HG03060 (cell line): ENCODE measurements around the gene PNKD.
A peak's percentile ranks its signal among the peaks of the same experiment; 100 is the strongest.
"Not testable (repeated sequence)": the region's sequence is repeated elsewhere in the genome, so short reads cannot be mapped to it uniquely, and the experiment has no call there.

Experiments used
- ATAC-seq: cut with Tn5 transposase; IDR thresholded peaks from one replicate; pipeline ENCODE4 v1.9.1; 2021; ENCODE audit warnings: low read depth, moderate number of reproducible peaks; ENCODE audit not compliant: unreplicated experiment

The PNKD gene

DNA sequence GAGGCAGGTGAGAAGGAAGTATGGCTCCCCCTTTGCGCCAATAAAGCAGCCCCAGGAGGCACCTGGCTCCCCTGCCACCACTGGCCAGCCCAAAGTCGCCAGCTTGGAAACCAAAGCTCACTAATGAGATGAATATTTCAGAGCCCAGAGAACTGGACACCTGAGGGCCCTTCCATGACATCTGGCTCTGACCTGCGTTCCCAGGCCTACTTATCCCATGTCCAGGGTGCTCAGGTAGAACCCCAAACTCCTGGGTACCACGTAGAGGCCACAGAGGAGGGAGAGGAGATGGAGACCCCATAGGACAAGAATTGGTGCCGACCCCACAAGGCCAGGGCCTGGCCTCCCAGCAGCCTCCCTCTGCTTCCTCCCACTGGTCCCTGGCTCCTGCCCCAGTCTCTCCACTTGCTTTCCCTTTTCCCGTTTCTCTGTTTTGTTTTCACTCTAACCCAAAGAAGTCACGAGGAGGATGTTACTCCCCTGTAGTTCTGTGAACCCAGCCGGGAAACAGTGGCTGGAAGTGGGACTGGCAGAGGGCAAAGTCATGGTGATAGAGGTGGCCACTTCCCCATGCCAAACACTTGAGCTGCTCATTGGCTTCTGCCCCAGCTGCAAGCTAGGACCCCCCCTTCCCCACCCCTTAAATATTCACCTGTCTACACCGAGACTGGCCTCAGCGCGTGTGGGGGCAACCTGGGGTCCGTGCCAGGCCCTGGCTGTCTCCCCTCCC is 21.2 kb downstream of the PNKD start:
- no peak for ATAC-seq

GRCh38 chr2:218292048-218293014 is 22.0 kb downstream of the PNKD start, which contains the start of gene TMBIM1:
Gene TMBIM1 (minus strand): TSS chr2:218292503. CDS start chr2:218282141, 10,362 bp downstream.
- ATAC-seq, result peak; percentile 26

DNA sequence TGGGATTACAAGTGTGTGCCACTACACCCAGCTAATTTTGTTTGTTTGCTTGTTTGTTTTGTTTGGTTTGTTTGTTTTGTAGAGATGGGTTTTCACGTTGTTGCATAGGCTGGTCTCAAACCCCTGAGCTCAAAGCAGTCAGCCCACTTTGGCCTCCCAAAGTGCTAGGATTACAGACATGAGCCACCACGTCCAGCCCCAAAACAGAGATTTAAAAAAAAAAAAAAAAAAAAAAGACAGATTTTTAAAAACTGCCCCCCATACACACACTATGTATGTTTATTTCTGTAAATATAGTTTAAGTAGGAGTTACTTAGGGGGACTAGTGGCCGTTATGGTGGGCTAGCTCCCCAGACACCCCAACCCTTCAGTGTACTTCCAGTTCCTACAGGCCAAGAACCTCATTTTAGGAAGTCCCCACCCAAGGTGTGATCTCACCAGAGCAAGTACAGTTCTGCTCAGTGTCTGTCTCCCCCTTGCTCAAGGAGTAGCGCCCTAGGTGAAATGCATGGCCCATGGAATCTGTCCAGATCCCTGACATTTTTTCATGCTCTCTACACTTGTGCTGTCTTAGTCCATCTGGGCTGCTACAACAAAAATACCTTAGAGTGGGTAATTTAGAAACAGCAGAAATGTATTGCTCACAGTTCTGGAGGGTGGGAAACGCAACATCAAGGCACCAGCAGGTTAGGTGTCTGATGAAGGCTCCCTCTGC is 23.6 kb downstream of the PNKD start:
- no peak for ATAC-seq

GRCh38 chr2:218294430-218295022 is 24.2 kb downstream of the PNKD start:
- ATAC-seq, result no peak

DNA sequence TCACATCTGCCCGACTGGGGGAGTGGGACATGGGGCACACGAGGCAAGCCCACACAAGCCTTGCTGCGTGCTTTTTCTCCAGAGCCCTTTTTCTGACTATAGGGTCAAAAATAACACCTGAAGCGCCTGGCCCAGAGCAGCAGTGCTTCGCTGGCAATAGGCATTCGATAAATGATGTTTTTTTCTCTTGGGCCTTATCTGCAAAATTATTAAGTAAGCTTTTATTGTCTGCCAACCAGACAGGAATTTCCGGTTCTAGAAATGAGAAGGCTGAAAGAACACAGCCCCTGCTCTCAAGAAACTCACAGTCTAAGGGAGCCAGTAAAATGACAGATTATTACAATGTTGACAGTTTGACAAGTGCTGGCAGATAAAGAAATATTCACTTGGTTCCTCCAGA is 24.7 kb downstream of the PNKD start:
- no peak for ATAC-seq

- ATAC-seq, result no peak
Observed at GRCh38 chr2:218296200-218296599, 25.9 kb downstream of the PNKD start.

DNA sequence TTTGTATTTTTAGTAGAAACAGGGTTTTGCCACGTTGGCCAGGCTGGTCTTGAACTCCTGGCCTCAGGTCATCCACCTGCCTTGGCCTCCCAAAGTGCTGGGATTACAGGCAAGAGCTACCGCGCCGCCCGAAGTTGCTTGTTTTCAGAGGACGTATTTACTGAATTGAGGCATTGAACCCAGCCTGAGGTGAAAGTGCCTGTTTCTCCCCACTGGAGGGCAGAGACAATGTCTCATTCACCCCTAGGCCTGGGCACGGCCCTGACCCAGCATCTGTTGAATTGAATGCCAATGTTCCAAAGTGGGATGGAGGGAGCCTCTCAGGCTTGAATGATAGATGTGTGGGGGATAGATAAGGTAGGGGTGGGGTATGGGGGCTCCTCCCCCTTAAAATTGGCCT is 26.5 kb downstream of the PNKD start:
- ATAC-seq, result no peak

DNA sequence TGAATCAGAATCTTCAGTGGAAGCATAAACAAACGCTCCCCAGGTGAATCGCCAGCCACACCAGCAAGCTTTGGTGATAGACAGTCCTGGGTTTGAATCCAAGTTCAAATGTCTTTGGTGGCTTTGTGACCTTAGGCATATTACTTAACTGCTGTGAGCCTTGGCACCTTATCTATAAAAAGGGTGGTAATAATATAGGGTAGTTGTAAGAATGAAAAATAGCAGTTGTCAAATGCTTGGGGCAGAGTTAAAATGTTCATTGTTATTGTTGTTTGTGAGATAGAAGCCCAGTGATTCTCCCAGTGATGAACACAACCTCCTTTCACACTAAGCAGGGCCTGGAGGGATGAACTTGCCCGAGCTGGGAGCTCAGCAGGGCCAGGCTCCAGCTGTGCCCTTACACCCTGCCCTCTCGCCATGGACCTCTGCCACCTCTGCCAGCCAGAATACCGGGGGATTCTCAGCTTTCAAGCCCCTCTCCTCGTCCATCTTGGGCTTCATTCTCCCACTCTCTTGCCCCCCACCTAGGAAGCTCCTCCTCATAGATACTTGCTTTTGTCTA is 28.1 kb downstream of the PNKD start:
- ATAC-seq, result no peak

DNA sequence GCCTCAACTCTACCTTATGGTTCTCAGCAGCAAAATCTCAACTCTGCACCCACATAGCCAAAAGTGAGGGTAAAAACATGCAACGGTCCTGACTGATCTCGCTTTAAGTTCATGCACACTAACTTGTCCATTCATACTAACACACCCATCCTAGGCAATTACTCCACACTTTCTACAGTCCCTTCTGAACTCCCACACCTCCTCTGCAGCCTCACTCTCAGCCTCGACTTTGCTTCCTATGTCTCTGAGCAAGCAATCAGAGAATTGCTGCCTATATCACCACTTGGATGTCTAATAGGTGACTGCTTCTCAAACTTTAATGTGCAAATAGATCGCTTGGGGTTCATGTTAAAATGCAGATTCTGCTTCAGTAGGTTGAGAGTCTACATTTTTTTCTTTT is 29.8 kb downstream of the PNKD start:
- ATAC-seq, result no peak

- peak; percentile 60 for ATAC-seq
Observed at GRCh38 chr2:218301176-218301819, 31.0 kb downstream of the PNKD start.

GRCh38 chr2:218305383-218305782 is 35.1 kb downstream of the PNKD start:
- ATAC-seq, result no peak

DNA sequence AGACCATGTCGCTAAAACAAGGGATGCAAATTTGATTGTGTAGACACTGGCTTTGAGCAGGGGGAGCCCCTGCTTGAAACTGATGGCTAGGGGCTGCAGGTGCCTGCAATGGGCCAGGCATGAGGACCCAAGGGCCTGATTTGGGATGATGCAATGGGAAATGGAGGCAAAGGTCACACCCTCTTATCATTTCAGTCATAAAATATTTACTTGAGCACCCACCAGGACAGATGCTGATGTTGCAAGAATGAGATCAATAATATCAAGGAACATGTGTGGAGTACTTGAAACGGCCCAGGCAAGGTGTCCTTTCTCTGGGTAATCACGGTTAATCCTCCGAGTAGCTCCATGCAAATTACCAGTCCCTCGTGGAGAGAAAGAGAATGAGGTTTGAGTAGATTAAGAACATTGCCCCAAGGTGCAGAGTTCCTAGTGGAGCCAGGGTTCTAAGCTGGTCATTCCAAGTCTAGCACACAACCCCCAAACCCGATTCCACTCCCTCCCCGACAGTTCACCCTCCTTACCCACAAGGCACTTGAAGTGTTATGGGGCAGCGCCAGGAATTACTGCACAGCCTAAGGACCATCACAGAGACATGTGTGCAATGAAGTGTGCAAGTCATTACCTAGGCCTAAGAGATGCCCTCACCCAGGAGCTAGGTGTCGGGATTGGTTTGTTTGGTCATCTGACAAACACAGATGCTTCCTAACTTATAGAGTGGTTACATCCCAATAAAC is 36.0 kb downstream of the PNKD start:
- no peak for ATAC-seq

- ATAC-seq, result no peak
Observed at GRCh38 chr2:218307415-218308090, 37.2 kb downstream of the PNKD start.

- no peak for ATAC-seq
Observed at GRCh38 chr2:218310853-218311540, 40.7 kb downstream of the PNKD start.

DNA sequence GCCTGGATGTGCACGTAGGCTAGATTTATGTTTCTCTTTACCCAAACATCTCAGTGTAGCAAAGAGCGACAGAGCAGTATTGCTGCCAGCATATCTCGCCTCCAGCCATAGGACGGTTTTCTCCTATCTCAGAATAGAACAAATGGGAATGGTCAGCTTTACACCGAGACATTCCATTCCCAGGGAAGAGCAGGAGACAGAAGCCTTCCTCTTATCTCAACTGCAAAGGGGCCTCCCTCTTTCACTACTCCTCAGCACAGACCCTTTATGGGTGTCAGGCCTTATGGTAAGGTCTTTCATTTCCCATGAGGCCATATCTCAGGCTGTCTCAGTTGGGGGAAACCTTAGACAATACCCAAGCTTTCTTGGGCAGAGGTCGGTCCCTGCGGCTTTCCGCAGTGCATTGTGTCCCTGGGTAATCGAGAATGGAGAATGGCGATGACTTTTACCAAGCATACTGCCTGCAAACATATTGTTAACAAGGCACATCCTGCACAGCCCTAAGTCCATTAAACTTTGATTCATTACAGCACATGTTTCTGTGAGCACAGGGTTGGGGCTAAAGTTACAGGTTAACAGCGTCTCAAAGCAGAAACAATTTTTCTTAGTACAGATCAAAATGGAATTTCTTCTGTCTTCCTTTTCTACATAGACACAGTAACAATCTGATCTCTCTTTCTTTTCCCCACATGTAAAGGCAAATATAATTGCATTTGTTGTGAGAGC is 41.4 kb downstream of the PNKD start:
- ATAC-seq, result not testable (repeated sequence)

- ATAC-seq, result no peak
Observed at GRCh38 chr2:218312267-218312756, 42.0 kb downstream of the PNKD start.

GRCh38 chr2:218313356-218313755 is 43.0 kb downstream of the PNKD start:
- no peak for ATAC-seq
